Measurements from ENCODE around the gene DRAXIN.
A peak's percentile ranks its signal among the peaks of the same experiment; 100 is the strongest.

The DRAXIN gene

DNA sequence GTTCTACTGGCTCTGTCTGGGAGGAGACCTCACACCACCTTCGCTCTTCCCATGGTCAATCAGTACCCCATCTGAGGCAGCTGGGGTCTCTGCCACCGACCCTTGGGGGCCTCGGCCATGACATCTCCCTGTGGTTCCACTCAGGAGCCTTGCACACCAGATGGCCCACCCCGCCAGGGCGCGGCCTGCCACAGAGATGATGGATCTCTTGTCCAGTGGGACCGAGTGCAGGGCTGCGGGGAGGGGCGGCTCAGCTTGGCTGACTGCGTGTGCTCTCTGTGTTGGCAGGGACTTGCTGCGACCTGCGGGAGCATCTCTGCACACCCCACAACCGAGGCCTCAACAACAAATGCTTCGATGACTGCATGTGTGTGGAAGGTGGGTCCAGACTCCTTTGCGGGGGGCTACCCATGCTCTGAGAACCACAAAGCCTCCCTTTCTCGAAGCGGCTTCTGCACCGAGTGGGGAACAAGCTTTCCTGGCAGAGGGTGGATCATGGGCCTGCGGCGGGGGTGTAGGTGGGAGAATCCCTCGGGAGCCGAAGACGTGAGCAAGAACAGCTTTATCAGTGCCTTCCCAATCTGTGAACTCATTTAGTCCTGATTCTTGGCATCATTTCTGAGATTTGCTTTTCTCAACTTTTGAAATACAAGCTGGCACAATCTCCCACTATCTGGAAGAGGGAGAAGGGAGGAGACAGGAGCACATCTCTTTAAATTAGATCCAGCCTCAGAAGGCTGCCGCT lies 23.5 kb downstream of the DRAXIN start:
- in situ Hi-C loops (cut with MboI; ENCODE audit: low sequenced_read_pairs, unreplicated experiment): loop anchor here (10.0 kb wide), 1 partner anchor 60 kb away; the partner anchor contains the start of genes FBXO2 and FBXO44
- no peak for DNase-seq (ENCODE audit: low spot score)

GRCh38 chr1:11719313-11720032 lies 28.0 kb downstream of the DRAXIN start:
- in situ Hi-C loops (cut with MboI; ENCODE audit: low sequenced_read_pairs, unreplicated experiment): loop anchor here (10.0 kb wide), 1 partner anchor 65 kb away; the partner anchor contains the start of genes FBXO2 and FBXO44
- TF ChIP-seq, protein P1, sequence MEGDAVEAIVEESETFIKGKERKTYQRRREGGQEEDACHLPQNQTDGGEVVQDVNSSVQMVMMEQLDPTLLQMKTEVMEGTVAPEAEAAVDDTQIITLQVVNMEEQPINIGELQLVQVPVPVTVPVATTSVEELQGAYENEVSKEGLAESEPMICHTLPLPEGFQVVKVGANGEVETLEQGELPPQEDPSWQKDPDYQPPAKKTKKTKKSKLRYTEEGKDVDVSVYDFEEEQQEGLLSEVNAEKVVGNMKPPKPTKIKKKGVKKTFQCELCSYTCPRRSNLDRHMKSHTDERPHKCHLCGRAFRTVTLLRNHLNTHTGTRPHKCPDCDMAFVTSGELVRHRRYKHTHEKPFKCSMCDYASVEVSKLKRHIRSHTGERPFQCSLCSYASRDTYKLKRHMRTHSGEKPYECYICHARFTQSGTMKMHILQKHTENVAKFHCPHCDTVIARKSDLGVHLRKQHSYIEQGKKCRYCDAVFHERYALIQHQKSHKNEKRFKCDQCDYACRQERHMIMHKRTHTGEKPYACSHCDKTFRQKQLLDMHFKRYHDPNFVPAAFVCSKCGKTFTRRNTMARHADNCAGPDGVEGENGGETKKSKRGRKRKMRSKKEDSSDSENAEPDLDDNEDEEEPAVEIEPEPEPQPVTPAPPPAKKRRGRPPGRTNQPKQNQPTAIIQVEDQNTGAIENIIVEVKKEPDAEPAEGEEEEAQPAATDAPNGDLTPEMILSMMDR (IDR thresholded peaks at IDR 0.05; ENCODE audit: borderline replicate concordance, control extremely low read depth, extremely low read depth, insufficient read depth, missing control alignments): peak; percentile 97
- DNase-seq (ENCODE audit: low spot score): peak; percentile 84

More for the DNA sequence above, 23.5 kb downstream of the DRAXIN start:
- TF ChIP-seq, protein P1 (IDR thresholded peaks at IDR 0.05; ENCODE audit: borderline replicate concordance, control extremely low read depth, extremely low read depth, insufficient read depth, missing control alignments): no peak

DNA sequence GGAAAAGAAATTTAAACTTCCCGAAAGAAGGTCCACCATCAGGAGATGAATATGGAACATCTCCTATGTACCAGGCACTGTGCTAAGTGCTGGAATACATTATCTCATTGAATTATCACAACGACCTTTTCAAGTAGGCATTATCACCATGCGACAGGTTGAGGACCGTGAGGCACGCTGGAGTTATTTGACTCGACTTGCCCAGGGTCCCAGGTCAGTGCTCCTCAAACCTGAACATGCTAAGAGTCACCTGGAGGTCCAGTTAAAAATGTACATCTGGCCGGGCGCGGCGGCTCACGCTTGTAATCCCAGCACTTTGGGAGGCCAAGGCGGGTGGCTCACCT lies 28.5 kb downstream of the DRAXIN start:
- in situ Hi-C loops (cut with MboI; ENCODE audit: low sequenced_read_pairs, unreplicated experiment): no loop called here
- TF ChIP-seq, protein P1 (IDR thresholded peaks at IDR 0.05; ENCODE audit: borderline replicate concordance, control extremely low read depth, extremely low read depth, insufficient read depth, missing control alignments): no peak
- DNase-seq (ENCODE audit: low spot score): no peak

GRCh38 chr1:11720525-11720924 lies 29.0 kb downstream of the DRAXIN start:
- in situ Hi-C loops (cut with MboI; ENCODE audit: low sequenced_read_pairs, unreplicated experiment): no loop called here
- DNase-seq (ENCODE audit: low spot score): no peak
- TF ChIP-seq, protein P1 (IDR thresholded peaks at IDR 0.05; ENCODE audit: borderline replicate concordance, control extremely low read depth, extremely low read depth, insufficient read depth, missing control alignments): no peak

- TF ChIP-seq, protein P1 (IDR thresholded peaks at IDR 0.05; ENCODE audit: borderline replicate concordance, control extremely low read depth, extremely low read depth, insufficient read depth, missing control alignments): no peak
- DNase-seq (ENCODE audit: low spot score): no peak
- in situ Hi-C loops (cut with MboI; ENCODE audit: low sequenced_read_pairs, unreplicated experiment): no loop called here
Observed at GRCh38 chr1:11721311-11721710, 29.8 kb downstream of the DRAXIN start.

DNA sequence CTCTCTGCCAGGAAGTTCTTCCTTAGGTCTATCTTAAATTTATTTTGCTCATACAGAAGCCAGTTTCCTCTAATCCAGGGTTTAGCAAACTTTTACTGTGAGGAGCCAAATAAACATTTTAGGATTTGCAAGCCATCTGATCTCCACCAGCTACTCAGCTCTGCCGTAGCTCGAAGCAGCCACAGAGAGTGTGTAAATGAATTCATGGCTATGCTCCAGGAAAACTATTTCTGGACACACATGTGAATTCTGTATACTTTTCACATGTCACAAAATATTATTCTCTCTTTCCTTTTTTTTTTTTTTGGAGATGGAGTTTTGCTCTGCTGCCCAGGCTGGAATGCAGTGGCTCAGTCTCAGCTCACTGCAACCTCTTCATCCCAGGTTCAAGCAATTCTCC lies 31.0 kb downstream of the DRAXIN start:
- no peak for DNase-seq (ENCODE audit: low spot score)
- in situ Hi-C loops (cut with MboI; ENCODE audit: low sequenced_read_pairs, unreplicated experiment): no loop called here
- TF ChIP-seq, protein P1 (IDR thresholded peaks at IDR 0.05; ENCODE audit: borderline replicate concordance, control extremely low read depth, extremely low read depth, insufficient read depth, missing control alignments): no peak

Data from GM13976 (cell line).